MM.1S (cell line): Measurements from ENCODE around the gene PKIG.

ENCODE experiments used
- DNase-seq: peaks from one replicate; pipeline ENCODE4 v3.0.0-alpha.2; 2015
- H2AFZ ChIP-seq: fragments of 300-600 bp; sonication (generic); 2 replicates; pipeline ENCODE4 v1.6.0; 2016; ENCODE audit warnings: antibody characterized with exemption, low read length
- H3F3A ChIP-seq: fragments of 300-600 bp; sonication (generic); 2 replicates; pipeline ENCODE4 v1.6.1; 2016; ENCODE audit warnings: mild to moderate bottlenecking, antibody characterized with exemption, low read length, moderate library complexity, mixed read lengths; ENCODE audit not compliant: insufficient read depth
- H3K27ac ChIP-seq: fragments of 300-600 bp; sonication (generic); 2 replicates; pipeline ENCODE4 v1.5.1; 2016; ENCODE audit warnings: mild to moderate bottlenecking, low read length
- H3K27me3 ChIP-seq: fragments of 300-600 bp; sonication (generic); replicated peaks from 2 replicates; pipeline ENCODE4 v1.6.0; 2016; ENCODE audit warnings: low read length; ENCODE audit not compliant: insufficient read depth
- H3K36me3 ChIP-seq: fragments of 300-600 bp; sonication (generic); replicated peaks from 2 replicates; pipeline ENCODE4 v1.6.1; 2016; ENCODE audit warnings: mild to moderate bottlenecking, low read length, mixed read lengths; ENCODE audit not compliant: insufficient read depth
- H3K4me1 ChIP-seq: fragments of 300-600 bp; sonication (generic); 2 replicates; pipeline ENCODE4 v1.6.1; 2016; ENCODE audit warnings: low read length, mixed read lengths
- H3K4me2 ChIP-seq: fragments of 300-600 bp; sonication (generic); 2 replicates; pipeline ENCODE4 v1.6.0; 2016; ENCODE audit warnings: low read depth, low read length
- H3K4me3 ChIP-seq: fragments of 300-600 bp; sonication (generic); 2 replicates; pipeline ENCODE4 v1.5.1; 2016; ENCODE audit warnings: low read length, mixed read lengths
- H3K79me2 ChIP-seq: fragments of 300-600 bp; sonication (generic); 2 replicates; pipeline ENCODE4 v1.6.1; 2016; ENCODE audit warnings: mixed run types, low read length, mixed read lengths
- H3K9ac ChIP-seq: fragments of 300-600 bp; sonication (generic); 2 replicates; pipeline ENCODE4 v1.6.1; 2016; ENCODE audit warnings: low read length, mixed read lengths
- H3K9me2 ChIP-seq: fragments of 300-600 bp; sonication (generic); replicated peaks from 2 replicates; pipeline ENCODE4 v1.6.1; 2016; ENCODE audit warnings: mild to moderate bottlenecking, low read length, mixed read lengths; ENCODE audit not compliant: insufficient read depth
- H3K9me3 ChIP-seq: fragments of 300-600 bp; sonication (generic); replicated peaks from 2 replicates; pipeline ENCODE4 v1.6.1; 2016; ENCODE audit warnings: mild to moderate bottlenecking, low read length, mixed read lengths; ENCODE audit not compliant: insufficient read depth
- H4K20me1 ChIP-seq: fragments of 300-600 bp; sonication (generic); 2 replicates; pipeline ENCODE4 v1.6.1; 2016; ENCODE audit warnings: mild to moderate bottlenecking, low read length, moderate library complexity, mixed read lengths; ENCODE audit not compliant: insufficient read depth
- EZH2 ChIP-seq: fragments of 300-600 bp; sonication (generic); optimal IDR thresholded peaks from 2 replicates; pipeline ENCODE3; 2017; ENCODE audit warnings: low read depth, mild to moderate bottlenecking, antibody characterized with exemption, low read length, mixed read lengths
- EZH2phosphoT487 ChIP-seq: fragments of 300-600 bp; sonication (generic); IDR thresholded peaks from 2 replicates; pipeline ENCODE4 v1.6.1; 2018; ENCODE audit warnings: antibody characterized with exemption, low read length
- TF ChIP-seq, protein P1 (sequence below): fragments of 300-600 bp; sonication (generic); IDR thresholded peaks from 2 replicates; pipeline ENCODE4 v1.5.1; 2016; ENCODE audit warnings: antibody characterized with exemption, low read length, mixed read lengths

PKIG gene

DNA sequence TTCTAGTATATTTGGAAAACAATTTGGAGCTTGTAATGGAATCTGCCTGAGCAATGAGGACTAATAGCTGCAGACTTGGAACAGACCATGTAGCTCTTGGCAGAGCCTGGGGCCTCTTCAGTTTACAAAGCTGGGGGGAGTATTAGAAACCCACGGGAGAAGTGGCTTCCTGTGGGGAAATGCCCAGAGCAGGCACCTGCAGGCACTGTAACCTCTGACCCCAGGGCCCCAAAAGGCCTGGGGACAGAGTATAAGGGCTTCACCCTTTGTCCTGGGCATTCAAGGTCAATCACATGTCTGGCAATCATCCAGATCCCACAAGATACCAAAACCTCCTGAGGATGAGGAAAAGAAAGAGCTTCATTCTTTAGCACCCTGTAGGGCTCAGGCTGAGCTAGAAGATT lies 19.4 kb downstream of the PKIG start:
- Histone ChIP-seq H4K20me1 (no peaks in the 10 kb centered on the region), H3K9ac (no peak overlapping the region), H3K4me2 (no peak overlapping the region), H3K27ac (no peak overlapping the region), H2AFZ (no peak overlapping the region), H3K4me3 (no peak overlapping the region), H3K9me2 (no peaks in the 10 kb centered on the region), H3F3A (no peaks in the 10 kb centered on the region), H3K4me1 (peaks cover 17% of the 10 kb centered on the region), H3K9me3 (no peaks in the 10 kb centered on the region), H3K27me3 (no peaks in the 10 kb centered on the region), H3K79me2 (no peaks in the 10 kb centered on the region), H3K36me3 (no peaks in the 10 kb centered on the region)
- TF ChIP-seq EZH2phosphoT487 (no peak), EZH2 (no peak)
- TF ChIP-seq, protein P1, sequence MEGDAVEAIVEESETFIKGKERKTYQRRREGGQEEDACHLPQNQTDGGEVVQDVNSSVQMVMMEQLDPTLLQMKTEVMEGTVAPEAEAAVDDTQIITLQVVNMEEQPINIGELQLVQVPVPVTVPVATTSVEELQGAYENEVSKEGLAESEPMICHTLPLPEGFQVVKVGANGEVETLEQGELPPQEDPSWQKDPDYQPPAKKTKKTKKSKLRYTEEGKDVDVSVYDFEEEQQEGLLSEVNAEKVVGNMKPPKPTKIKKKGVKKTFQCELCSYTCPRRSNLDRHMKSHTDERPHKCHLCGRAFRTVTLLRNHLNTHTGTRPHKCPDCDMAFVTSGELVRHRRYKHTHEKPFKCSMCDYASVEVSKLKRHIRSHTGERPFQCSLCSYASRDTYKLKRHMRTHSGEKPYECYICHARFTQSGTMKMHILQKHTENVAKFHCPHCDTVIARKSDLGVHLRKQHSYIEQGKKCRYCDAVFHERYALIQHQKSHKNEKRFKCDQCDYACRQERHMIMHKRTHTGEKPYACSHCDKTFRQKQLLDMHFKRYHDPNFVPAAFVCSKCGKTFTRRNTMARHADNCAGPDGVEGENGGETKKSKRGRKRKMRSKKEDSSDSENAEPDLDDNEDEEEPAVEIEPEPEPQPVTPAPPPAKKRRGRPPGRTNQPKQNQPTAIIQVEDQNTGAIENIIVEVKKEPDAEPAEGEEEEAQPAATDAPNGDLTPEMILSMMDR: no peak
- DNase-seq: no peak

DNA sequence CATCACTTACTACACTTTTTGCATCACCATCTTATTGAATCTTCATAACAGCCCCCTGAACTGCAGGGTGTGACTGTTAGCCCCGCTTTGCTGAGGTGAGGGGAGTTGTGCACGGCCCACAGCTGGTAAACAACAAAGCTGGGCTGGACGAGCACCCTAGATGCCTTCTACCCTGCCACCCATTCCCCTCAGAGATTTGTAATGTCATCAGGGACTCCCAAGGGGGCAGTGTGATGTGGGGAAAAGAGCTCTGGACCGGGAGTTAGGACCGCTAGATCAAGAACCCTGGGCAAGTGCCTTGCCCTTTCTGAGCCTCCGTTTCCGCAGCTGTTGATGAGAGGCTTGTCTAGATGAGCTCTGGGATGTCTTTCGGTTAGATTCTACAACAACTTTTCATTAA lies 20.9 kb downstream of the PKIG start:
- Histone ChIP-seq H3K4me2 (no peak overlapping the region), H3K4me1 (peaks cover 11% of the 10 kb centered on the region), H3K27ac (no peak overlapping the region)

DNA sequence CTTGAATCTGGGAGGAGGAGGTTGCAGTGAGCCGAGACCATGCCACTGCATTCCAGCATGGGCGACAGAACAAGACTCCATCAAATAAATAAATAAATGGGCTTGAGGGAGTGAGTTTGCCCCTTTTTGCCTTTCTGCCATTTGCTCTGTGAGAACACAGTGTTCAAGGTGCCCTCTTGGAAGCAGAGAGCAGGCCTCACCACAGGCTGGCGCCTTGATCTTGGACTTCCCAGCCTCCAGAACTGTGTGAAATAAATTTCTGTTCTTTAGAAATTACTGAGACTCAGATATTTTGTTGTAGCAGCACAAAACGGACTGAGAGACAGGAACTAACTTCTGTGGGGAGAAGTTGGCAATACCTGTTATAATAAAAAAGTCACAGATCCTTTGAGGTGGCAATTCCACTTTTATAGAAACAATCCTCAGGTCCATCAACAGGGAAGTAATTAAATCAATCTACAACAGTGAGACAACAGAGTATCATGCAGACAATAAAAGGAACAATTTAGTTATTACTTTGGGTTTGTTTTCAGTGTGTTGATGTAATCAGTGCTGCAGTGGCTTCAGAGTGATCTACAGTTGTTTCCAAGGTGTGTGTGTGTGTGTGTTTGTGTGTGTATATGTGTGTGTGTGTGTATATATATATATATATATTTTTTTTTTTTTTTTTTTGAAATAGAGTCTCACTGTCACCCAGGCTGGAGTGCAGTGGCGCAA lies 24.5 kb downstream of the PKIG start:
- no peaks in the 10 kb centered on the region for H3K36me3 ChIP-seq
- H3K9me2 ChIP-seq: no peaks in the 10 kb centered on the region
- no peaks in the 10 kb centered on the region for H3K79me2 ChIP-seq
- H3F3A ChIP-seq: peaks cover 13% of the 10 kb centered on the region
- no peak overlapping the region for H3K4me3 ChIP-seq
- no peak overlapping the region for H3K27ac ChIP-seq
- peaks cover 19% of the 10 kb centered on the region for H3K4me1 ChIP-seq
- H3K9ac ChIP-seq: no peak overlapping the region
- no peak overlapping the region for H3K4me2 ChIP-seq
- H4K20me1 ChIP-seq: no peaks in the 10 kb centered on the region
- DNase-seq: no peak
- no peak for TF ChIP-seq EZH2phosphoT487
- TF ChIP-seq, protein P1: no peak
- no peak for TF ChIP-seq EZH2
- H3K27me3 ChIP-seq: no peaks in the 10 kb centered on the region
- no peak overlapping the region for H2AFZ ChIP-seq
- no peaks in the 10 kb centered on the region for H3K9me3 ChIP-seq

More for the DNA sequence above, 20.9 kb downstream of the PKIG start:
- H3K9ac ChIP-seq: no peak overlapping the region
- no peak for DNase-seq
- H3K4me3 ChIP-seq: no peak overlapping the region
- H3K79me2 ChIP-seq: no peaks in the 10 kb centered on the region
- no peak for TF ChIP-seq EZH2phosphoT487
- TF ChIP-seq, protein P1: peak; percentile 20
- no peak for TF ChIP-seq EZH2
- H2AFZ ChIP-seq: no peak overlapping the region
- no peaks in the 10 kb centered on the region for H3K36me3 ChIP-seq
- no peaks in the 10 kb centered on the region for H3K9me2 ChIP-seq
- H3K27me3 ChIP-seq: no peaks in the 10 kb centered on the region
- no peaks in the 10 kb centered on the region for H4K20me1 ChIP-seq
- H3K9me3 ChIP-seq: no peaks in the 10 kb centered on the region
- no peaks in the 10 kb centered on the region for H3F3A ChIP-seq
